ENCODE results near the gene MCF2L. TPM values are rescaled to one million over a fixed set of nuclear protein-coding genes. Genes with fewer than 3 reads are reported as not detected.

Gene MCF2L
- total and polyA plus RNA-seq, 8 donors, result 16.0 to 83.6 (median 23.6) TPM

- no peak for FAIRE-seq
- no peaks in the 10 kb centered on the region for H3K9me3 ChIP-seq
- intact Hi-C loops (cut with DNase I), result no loop called here
- H3K27me3 ChIP-seq, result no peaks in the 10 kb centered on the region
- H3K4me3 ChIP-seq, result no peak overlapping the region
- no peaks in the 10 kb centered on the region for H3K4me1 ChIP-seq
- peak in 2 of 6 donors; percentile 25 to 26 for DNase-seq
- TF ChIP-seq CTCF (IDR thresholded peaks at IDR 0.05), result no peak
- no peaks in the 10 kb centered on the region for H3K36me3 ChIP-seq
- H3K27ac ChIP-seq, result no peak overlapping the region
- no peak for ATAC-seq
- 75 to 90% methylated on average over 16 of the region's 16 CpGs for WGBS, 2 donors
Observed at GRCh38 chr13:112962911-112963625, 5.9 kb upstream of the MCF2L start.

DNA sequence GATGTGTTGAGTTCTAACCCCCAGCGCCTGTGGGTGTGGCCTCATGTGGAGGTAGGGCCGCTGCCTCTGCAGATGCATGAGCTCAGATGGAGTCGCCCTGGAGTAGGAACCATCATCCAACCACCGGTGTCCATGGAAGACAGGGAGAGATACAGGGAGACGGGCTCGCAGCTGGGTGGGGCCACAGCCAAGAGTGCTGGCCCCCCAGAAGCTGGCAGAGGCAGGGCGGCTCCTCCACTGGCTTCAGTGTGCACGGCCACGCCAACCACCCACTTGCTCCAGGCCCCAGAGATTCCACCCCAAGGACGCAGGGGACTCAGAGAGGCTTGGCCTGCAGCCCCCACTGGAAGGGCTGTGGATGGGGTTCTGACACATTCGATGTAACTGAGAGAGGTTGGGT lies 5.4 kb upstream of the MCF2L start:
- ATAC-seq (no peak), FAIRE-seq (no peak), DNase-seq (peak in 1 of 6 donors; percentile 30)
- Histone ChIP-seq H3K9me3 (no peaks in the 10 kb centered on the region), H3K36me3 (no peaks in the 10 kb centered on the region), H3K4me3 (no peak overlapping the region), H3K27me3 (no peaks in the 10 kb centered on the region), H3K4me1 (no peaks in the 10 kb centered on the region), H3K27ac (no peak overlapping the region)
- 88 to 94% methylated on average over 9 to 11 of the region's 11 CpGs for WGBS, 2 donors
- intact Hi-C loops (cut with DNase I), result no loop called here
- TF ChIP-seq CTCF (IDR thresholded peaks at IDR 0.05), result no peak

DNA sequence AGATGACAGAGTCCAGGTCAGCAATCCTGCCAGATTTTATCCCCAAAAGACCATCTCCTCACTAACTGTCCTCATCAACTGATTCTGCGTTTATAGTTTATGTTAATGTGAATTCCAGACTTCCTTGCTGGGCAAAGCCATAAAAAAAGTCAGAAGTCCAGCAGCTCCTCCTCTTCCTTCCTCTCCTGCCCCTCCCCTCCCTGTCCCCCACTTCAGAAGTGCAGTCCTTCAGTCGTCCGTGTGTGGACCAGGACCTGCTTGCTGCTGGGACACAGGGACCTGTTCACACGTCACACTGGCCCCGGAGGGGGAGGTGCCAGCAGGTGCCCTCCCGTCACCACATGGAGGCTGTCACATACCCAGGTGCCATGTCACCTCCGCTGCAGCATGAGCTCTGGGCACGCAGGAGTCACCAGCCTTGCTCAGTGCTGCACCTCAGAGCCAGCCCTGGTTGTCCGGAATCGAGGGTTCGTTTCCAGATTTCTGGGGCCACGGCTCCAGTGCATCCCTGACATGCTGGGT lies 4.0 kb upstream of the MCF2L start:
- DNase-seq (peak in 2 of 6 donors; percentile 48 to 50), FAIRE-seq (no peak), ATAC-seq (no peak)
- intact Hi-C loops (cut with DNase I), result no loop called here
- no peaks in the 10 kb centered on the region for H3K36me3 ChIP-seq
- H3K9me3 ChIP-seq, result no peaks in the 10 kb centered on the region
- TF ChIP-seq CTCF (IDR thresholded peaks at IDR 0.05), result no peak
- H3K27me3 ChIP-seq, result no peaks in the 10 kb centered on the region
- WGBS, 2 donors, result 56 to 64% methylated on average over 12 of the region's 12 CpGs
- H3K4me3 ChIP-seq, result no peak overlapping the region
- no peaks in the 10 kb centered on the region for H3K4me1 ChIP-seq
- H3K27ac ChIP-seq, result no peak overlapping the region

DNA sequence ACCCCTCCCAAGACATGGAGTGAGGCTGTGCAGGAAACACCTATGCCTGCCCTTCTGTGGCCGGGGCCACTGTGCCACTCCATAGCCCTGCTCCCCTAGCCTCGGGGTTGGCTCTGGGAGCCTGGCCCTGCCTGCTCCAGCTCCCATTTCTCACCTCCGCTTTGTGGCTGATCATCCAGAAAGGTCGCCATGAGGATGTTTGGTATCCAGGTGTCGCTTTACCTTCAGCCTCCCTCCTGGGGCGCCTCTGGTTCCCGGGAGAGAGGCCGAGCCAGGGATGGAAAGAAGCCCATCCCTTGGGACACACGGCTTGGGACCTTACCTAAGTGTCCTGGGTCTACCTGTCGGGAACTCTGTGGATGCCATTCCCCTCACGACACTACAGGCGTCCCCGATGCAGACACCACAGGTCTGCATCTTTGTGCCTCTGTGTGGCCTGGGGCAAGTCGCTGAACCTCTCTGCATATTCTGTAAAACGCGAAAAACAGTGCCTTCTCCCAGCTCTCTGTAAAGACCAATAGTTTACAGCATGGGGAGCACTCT lies 3.4 kb upstream of the MCF2L start:
- FAIRE-seq, result no peak
- Histone ChIP-seq H3K9me3 (no peaks in the 10 kb centered on the region), H3K4me1 (no peaks in the 10 kb centered on the region), H3K27me3 (no peaks in the 10 kb centered on the region), H3K27ac (no peak overlapping the region), H3K36me3 (no peaks in the 10 kb centered on the region), H3K4me3 (no peak overlapping the region)
- no peak for ATAC-seq
- no peak for TF ChIP-seq CTCF (IDR thresholded peaks at IDR 0.05)
- intact Hi-C loops (cut with DNase I), result no loop called here
- WGBS, 2 donors, result 91 to 94% methylated on average over 16 of the region's 16 CpGs
- DNase-seq, result peak in 2 of 6 donors; percentile 28 to 42

- FAIRE-seq (no peak), ATAC-seq (no peak), DNase-seq (peak in 2 of 6 donors; percentile 50 to 51)
- no peaks in the 10 kb centered on the region for H3K36me3 ChIP-seq
- intact Hi-C loops (cut with DNase I), result no loop called here
- 89 to 91% methylated on average over 6 of the region's 6 CpGs for WGBS, 2 donors
- H3K4me1 ChIP-seq, result no peaks in the 10 kb centered on the region
- no peak overlapping the region for H3K4me3 ChIP-seq
- TF ChIP-seq CTCF (IDR thresholded peaks at IDR 0.05), result no peak
- no peaks in the 10 kb centered on the region for H3K27me3 ChIP-seq
- no peaks in the 10 kb centered on the region for H3K9me3 ChIP-seq
- H3K27ac ChIP-seq, result no peak overlapping the region
Observed at GRCh38 chr13:112966776-112967175, 2.2 kb upstream of the MCF2L start.
